T follicular helper cell (primary cell): Measurements from ENCODE around the gene SPNS2.

Experiments
- DNase-seq: peaks from one replicate; pipeline ENCODE4 v3.0.0-alpha.2; 2020; ENCODE audit warnings: low read depth

SPNS2 gene

DNA sequence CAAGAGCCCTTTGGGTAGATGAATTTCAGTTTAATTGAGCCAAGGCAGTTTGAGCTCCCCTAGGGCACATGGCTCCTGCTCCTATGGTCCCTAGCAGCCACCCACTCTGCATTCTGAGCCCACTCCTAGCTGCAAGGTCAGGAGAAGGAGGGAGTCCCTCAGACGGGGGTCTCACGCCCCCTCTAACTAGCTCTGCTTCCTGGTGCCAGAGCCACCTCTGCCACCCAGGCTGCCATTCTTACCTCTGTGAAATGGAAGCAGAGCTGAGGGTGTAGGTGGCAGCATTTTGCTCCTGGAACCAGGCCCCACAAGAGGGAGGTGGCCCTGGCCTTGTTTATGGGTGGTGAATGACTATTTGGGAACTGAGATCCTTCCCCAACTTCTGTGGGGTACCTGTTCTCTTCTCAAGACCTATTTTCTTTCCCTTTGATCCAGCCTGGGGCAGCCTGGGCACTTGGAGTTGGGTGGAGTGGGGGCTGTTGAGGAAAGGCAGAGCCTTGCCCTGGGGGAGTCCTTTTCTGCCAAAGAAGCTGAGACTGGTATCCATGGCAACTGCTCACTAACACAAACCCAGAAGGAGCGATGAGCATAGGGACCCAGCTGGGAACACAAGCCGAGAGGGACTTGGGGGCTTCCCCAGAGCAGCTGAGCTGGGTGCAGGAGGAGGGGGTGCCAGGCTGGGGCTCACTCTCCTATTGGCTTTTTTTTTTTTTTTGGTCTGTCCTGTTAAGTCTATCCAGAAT, 4.8 kb downstream of the SPNS2 start:
- no peak for DNase-seq

DNA sequence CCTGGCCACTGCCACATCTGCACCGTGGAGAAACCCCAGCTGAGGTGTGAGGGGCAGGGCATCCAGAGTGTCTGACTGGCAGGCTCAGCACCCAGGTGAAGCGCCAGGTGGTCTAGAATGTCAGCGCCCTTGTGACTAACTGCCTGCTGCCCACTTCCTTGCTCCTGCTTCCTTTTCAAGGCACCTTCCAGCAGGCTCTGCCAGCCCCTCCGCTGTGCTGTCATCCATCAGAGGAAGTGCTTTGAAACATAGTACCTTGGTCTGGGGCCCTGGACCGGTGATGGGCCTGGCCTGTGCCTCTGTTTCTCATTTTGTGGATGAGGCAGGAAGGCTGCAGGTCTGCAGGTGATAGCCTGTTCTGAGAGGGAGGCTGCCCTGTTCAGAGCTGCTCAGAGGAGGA, 5.5 kb downstream of the SPNS2 start:
- DNase-seq, result no peak

DNA sequence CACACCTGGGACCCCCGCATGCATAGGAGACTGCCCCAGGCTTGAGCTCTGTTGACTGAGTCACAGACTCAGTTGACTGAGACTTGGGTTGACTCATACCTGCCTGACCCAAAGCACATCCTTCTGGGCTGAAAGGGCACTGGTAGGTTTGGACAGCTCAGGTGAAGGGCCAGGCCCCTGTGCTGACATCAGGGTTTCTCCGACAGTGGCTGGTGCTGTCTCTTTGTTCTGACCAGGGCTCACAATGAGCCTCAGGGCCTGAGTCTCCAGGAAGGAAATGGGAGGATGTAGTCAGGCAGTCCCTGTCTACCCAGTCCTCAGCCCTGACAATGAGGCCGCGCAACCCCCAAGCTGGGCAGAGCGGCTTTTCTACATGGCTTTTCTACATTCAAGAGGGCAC, 6.5 kb downstream of the SPNS2 start:
- no peak for DNase-seq

DNA sequence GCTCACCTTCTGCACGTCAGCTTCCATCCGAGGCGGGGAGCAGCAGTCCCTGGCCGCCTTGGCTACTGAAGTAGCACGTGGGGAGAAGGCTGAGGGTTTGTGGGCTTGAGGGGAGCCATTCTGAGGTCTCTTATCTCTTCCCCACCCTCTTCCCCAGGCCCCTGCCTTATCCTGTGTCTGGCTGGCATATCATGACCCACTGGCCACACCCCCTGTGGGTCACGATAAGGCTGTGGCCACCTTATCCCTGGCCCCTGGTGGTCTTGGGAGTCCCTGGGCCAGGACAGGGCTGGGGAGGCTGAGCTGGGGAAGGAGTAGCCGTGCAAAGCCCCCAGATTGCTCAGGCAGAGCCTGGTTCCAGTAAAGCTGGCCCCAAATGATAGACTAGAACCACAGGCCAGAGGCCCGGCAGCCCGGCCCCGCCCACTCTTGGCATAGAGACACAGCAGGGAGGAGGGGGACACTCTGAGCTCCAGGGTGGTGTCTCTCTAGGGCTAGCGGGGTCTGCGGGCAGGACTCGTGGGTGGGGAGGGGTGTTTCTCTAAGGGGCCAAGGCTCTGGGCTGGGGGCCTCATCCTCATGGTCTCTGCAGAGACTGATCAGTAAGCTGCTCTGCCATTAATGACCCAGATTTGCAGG, 7.6 kb downstream of the SPNS2 start:
- DNase-seq, result no peak

DNA sequence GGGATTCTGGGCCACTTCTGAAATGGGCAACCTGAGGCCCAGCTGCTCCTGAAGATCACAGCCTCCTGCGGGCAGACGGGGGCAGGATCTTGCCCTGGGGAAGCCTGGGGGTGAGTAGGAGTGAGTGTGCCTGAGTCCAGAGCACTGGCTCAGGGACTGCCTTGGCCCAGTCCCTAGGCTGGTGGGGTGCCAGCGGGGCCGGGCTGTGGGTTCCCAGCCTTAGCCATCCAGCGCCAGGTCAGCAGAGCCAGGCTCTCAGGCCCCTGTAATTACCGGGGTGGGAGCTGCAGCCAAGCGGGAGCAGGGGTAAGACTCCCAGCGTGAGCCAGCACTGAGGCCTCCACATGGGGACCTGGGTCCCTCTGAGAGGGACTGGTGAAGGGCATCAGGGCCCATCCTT, 8.2 kb downstream of the SPNS2 start:
- no peak for DNase-seq

DNA sequence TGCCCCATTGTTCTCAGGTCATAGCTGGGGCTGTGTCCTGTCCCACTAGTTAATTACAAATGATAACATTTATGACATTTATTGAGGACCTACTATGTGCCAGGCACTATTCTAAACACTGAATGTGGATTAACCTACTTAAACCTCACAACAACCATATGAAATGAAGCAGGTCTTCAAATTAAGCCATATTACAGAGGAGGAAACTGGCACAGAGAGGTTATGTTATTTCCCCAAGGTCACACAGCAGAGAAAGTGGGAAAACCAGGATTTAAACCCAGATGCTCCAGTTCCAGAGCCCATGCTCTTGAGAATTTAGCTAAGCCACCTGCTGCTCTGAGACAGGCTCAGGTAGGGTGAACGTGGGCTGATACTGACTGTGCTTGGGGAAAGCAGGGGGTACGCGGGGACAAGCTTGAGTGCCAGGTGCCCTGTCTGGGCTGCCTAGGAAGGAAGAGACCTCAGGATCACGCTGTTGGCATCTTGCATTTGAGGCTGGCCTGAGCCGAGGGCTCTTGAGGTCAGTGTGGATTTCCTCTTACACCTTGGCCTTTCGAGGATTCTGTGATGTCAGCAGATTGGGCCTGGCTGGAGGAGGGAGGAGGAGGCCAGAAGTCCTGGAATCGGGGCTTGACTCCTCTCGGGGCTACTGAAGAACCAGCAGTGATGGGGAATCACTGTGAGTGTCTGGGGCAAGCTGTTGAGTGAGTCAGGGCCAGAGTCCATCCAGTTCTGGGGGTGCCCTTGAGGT, 8.9 kb downstream of the SPNS2 start:
- no peak for DNase-seq

DNA sequence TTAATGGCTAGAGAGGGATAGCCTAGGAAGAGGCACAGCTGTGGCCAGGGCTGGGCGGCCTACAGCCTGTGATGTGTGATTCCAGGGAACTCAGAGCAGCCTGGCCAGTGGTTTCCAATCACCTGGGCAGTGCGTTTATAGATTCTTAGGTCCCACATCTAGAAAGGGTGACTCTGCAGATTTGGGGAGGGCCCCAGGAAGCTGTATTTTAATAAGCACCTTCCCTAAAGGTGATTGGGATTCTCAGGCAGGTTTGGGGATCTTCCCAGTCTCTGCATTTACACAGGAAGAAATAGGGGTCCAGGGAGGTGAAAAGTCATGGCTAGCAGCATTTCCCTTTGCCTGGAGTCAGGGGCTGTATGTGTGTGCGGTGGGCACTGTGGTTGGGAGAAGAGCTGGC, 9.5 kb downstream of the SPNS2 start:
- no peak for DNase-seq

DNA sequence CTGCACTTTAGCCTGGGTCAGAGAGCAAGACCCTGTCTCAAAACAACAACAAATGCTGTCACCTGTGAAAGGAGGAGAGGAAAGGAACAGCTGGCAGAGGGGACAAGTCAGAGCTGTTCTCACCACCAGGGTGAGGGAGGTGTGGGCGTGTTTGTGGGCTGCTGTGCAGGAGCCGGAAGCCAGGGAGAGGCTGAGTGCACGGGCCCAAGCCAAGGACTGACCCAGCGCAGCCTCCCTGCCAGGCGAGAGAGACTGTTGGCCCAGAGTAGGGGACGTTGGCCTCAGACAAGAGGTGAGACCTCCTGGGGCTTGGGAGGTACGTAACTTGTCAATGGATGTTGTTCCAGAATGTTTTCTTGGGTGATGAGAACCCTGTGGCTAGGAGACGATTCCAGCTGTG, 10.7 kb downstream of the SPNS2 start:
- DNase-seq, result no peak

DNA sequence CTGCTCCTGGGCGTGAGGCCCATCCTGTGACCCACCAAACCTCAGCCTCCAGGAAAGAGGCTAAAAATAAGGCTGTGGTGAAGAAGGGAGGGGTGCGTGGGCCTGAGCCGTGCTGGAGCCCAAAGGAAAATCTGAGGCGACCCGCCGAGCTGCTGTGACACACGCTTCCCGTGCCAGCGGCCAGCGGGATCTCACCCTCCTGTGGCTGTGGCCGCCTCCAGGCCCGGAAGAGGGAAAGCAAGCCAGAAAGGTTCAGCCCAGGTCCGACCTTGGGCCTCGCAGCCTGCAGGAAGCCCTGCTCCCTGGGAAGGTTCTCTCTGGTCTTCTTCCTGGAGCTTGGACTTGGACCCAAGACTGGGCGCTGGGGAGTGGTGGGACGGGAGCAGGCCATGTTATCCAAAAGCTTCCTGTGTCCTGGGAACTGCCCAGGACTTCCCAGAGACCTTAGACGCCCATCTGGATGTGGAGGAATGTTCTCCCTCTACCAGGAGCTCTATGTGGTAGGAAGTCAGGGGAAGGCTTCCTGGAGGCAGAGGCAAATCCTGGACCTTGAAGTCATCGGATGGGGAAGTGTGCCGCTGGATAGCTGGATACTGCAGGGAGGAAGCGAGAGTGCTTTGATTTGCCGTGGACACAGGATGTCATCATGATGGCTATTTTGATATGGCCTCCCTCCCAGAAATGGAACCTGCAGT, 11.4 kb downstream of the SPNS2 start:
- DNase-seq, result no peak

DNA sequence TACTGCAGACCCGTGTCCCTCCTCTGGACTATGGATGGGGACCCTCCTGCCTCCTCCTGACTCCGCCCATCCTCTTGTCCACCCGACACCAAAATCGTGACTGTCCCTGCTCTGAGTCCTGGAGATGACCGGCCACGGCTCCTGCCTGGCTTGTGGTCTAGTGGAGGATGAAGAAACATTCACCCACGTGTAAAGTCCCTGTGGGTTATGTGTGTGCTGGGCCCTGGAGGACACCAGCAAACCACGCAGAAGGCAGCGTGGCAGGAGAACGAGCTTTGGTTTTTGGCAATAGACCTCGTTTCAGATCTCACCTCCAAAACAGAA, 11.9 kb downstream of the SPNS2 start:
- no peak for DNase-seq

DNA sequence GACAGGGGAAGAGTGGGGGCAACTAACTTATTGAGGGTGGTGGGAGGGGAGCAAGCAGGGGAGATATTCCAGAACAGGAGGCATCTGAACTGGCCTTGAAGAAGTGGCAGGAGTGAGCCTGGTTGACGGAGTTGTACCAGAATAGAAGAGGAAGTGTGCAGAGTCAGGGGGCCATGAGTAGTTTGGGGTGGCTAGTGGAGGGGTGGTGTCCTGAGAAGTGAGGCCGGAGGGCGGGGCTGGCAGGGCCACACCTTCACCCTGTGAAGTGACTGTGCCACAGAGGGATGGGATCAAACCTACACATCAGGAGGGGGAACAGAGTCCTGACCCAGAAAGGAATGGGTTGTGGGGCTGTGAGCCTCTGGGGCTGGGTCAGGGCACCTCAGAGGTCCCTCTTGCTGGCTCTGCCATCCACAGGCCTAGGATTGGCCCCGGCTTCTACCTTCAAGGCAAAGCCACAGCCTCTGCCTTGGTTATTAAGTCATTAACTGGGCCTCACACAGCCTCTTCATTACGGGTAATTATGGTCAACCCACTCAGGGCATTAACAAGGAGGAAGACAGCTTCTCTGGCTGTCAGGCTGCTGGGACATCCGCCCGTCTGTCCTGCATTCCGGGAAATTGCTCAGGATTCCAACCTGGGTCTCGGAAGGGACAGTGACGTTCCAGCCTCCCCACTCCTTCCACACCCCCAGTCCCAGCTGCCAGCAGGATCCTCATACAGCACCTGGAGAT, 12.7 kb downstream of the SPNS2 start:
- DNase-seq, result no peak

DNA sequence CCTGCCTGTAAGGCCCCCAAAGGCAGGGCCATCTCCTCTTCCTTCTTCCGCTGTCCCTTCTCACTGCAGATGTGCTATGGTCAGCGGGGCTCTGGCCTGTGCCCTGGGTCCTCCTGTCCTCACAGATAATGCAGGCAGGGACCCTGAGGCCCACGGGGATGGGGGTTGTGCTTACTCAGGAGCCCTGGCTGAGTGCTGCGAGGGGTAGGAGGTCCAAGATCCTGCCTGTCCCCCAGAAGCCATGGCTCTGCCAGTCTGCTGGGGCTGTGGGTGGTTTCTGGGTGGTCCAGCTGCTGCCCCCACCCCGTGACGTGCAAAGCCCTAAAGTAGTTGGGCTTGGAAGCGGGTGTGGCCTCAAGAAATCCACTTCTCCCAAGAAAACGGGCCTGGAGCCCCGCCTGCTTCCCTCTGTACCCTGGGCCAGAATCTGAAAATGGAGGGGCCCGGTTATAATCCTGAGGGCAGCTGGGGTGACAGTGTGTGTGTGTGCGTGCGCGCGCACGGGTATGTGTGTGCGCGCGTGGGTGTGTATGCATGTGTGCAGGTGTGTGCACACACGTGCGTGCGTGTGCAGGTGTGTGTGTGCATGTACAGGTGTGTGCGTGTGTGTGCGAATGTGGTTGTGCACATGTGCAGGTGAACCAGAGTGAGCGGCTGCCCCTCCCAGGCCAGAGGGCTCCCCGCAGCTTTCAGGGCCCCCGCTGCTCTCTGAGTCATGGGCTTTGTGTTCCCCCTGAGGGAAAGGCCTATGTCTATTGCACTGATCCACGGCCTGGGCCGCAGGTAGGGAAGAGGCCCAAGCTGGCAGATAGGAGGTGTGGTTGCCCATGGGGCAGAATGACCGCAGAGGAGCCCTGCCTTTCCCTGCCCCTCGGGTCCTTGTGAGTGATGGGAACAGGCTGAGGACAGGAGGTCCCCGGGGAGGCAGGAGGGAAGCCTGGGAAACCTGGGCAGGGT, 13.8 kb downstream of the SPNS2 start:
- DNase-seq, result no peak

DNA sequence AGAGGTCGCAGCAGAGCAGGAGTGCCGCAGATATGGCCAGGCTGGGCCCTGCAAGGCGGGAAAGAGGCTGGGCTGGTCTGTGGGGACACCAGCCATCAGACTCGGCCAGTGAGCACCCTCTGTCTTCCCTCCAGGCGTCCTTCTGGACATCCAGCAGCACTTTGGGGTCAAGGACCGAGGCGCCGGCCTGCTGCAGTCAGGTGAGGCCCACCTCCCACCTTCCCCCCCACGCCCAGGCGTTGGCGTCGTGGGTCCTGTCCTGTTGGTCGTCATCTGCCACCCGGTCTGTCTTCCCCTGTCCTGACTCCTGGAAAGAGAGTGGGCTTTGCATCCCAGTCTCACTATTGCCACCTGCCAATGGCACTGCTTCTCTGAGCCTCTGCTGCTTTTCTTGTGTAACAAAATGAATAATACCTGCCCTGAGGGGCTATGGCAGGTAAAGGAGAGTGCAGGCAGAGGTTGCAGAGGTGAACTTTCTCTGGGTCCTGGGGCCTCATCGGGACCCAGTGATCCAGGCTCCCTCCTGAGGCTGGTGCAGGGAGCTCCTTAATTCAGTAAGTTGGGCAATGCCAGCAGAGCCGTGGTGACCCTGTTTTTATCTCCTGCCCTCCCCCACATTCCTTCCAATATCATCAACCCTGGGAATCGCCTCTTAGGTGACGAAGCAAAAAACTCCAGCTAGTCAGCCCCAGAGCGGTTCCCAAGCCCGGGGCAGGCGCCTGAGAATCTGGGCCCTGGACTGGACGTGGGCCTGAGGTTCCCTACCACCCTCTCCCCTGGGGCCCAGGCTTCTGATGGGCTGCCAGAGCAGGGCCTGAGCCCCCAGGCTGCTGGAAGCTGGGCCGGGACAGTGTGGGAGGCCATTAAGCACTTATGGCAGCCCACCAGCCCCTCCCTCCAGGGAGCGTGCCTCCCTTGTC, 14.7 kb downstream of the SPNS2 start:
- no peak for DNase-seq

DNA sequence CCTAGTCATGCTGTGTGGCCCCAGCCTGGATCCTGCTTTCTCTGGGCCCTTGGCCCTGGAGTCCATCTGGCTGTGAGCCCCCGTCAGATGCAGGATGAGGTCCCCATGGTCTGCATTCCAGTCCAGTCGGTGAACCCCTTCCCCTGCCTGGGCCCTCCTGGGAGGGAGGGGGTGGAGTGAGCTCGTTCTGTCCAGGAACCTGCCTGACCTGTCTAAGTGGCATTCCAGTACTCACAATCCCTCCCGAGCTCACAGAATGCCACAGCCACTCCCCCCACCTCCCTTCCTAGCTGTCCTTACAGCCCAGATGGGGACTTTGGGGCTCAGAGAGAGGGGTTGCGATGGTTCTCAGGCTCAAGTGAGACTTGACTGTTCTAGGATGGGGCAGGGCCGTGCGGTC, 15.5 kb downstream of the SPNS2 start:
- no peak for DNase-seq

DNA sequence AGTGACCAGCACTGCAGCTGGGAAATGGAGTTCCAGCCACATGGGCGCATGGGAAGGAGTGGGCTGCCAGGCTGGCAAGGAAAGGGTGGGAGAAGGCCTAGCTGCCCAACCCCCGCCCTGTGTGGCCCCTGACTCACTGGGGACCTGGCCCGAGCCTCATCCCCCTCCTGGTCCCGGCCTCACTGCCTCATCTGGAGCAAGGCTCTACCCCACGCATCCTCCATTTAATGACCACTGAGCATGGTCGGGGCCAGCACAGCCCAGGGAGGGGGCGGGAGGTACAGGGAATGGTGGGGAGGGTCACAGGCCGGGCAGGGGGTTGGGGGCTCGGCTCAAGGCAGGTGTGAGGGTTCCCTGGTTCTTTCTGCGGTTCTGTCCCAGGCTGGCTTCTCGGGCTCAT, 16.1 kb downstream of the SPNS2 start:
- no peak for DNase-seq

DNA sequence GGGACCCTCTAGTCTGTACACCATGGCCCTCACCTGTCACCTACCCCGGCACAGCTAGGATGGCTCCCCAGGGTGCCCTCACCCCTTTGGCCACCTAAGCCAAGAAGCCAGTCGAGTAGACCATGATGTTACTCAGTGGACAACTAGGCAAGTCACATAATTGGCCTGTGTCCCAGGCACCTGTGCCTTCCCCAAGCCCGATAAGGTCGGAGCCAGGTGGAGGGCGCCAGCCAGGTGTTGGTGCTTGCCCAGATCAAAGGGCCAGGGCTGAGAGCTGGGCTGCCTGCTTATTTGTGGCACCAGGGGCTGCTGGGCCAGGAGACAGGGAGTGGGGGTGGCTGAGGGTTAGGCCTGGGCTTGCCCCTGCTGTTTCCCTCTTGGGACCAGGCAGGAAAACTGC, 16.8 kb downstream of the SPNS2 start:
- DNase-seq, result no peak

DNA sequence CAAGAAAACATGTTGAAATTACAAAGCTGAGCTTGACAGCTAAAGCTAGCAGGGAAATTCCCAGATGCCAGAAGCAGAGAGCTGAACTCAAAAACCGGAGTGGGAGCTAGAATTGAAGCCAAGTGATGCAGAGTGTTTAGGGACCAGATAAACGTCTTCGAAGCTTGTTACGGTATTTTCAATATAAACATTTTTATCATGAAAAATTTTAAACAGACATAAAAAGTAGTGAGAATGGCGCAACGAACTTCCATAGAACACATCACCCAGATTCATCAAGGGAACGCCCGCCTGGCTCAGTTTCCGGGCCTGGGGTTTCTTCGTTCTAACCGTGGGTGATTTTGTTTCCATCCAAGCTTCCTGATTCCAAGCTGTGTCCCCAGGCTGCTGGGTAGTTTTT, 18.1 kb downstream of the SPNS2 start:
- DNase-seq, result no peak

DNA sequence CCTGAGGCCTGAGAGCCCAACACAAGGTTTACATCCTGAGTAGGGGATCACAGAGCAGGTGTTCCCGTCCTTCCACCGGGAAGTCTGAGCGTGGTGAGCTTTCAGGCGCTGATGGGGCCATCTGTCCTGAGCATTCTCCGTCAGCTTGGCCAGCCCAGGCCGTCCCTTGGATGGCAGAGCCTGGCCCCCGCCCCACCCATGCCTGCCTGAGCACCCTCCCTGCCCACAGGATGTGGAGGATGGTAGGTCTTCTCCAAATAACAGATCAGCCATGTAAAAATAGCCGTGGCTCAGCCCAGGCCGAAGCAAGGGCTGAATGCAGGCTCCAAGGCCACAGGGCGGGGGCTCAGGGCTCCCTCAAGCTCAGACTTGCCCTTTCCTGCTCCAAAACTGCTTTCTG, 20.2 kb downstream of the SPNS2 start:
- DNase-seq, result no peak

DNA sequence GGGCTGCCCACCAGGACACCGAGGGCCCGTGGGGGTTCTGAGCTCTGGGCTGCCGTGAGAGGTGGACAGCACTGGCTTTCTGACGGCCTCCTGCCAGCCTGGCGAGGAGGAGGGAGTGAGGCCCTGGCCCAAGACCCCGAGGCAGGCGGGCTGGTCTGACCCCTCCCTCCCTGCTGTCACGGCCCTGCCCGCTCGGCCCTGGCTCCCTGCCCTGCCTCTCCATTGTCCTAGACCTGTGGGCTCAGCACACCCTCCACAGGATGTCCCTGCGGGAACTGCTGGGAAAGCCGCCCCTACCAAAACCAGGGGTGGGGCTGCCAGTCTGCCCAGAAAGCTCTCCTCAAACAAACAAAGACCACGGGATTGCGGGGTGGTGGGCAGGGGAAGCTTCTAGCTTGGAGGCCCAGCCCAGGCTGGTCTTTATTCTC, 20.7 kb downstream of the SPNS2 start:
- no peak for DNase-seq
